GM23248 (cell line): ENCODE results near the gene HNF4A.

Source experiments
- EZH2 ChIP-seq: fragments of 200-600 bp; sonication (generic); IDR thresholded peaks from 2 replicates; pipeline ENCODE4 v1.6.1; 2018; ENCODE audit warnings: antibody characterized with exemption, mild to moderate bottlenecking; ENCODE audit not compliant: insufficient read depth, poor library complexity, severe bottlenecking
- EZH2phosphoT487 ChIP-seq: fragments of 200-600 bp; sonication (generic); IDR thresholded peaks from 2 replicates; pipeline ENCODE4 v1.6.1; 2018; ENCODE audit warnings: antibody characterized with exemption, moderate library complexity, mild to moderate bottlenecking, low read depth; ENCODE audit not compliant: insufficient read depth

- TF ChIP-seq EZH2 = no peak
- TF ChIP-seq EZH2phosphoT487 = no peak
These were observed 74.1 kb downstream of the HNF4A start for GRCh38 chr20:44429419-44430269.
